ENCODE data around the gene RHBDF2.
A peak's percentile ranks its signal among the peaks of the same experiment; 100 is the strongest.

GRCh38 chr17:76538281-76538931 is 37.2 kb upstream of the RHBDF2 start:
- TF ChIP-seq CTCF (IDR thresholded peaks at IDR 0.05) (no peak), EZH2 (IDR thresholded peaks at IDR 0.05) (peak; percentile 67)

Measured in neural progenitor cell (in vitro differentiated cells).